Stimulated activated naive CD8-positive, alpha-beta T cell treated with anti-CD3 and anti-CD28 coated beads, Interleukin-15, Interleukin-2, amounts not matched to agents 100 ng/mL and 50 ng/mL, for 24 hours (primary cell): ENCODE measurements around the gene FAM32A.
A peak's percentile ranks its signal among the peaks of the same experiment; 100 is the strongest.

Experiments used
- H3K27ac Mint-ChIP-seq: one replicate; pipeline ENCODE4 v1.8.0; 2021; ENCODE audit warnings: mild to moderate bottlenecking, mixed read lengths
- H3K27me3 Mint-ChIP-seq: one replicate; pipeline ENCODE4 v1.8.0; 2021; ENCODE audit warnings: mixed read lengths
- H3K36me3 Mint-ChIP-seq: one replicate; pipeline ENCODE4 v1.8.0; 2021; ENCODE audit warnings: low read depth, mixed read lengths
- H3K4me1 Mint-ChIP-seq: one replicate; pipeline ENCODE4 v1.8.0; 2021; ENCODE audit warnings: low read depth, mixed read lengths
- H3K4me3 Mint-ChIP-seq: one replicate; pipeline ENCODE4 v1.8.0; 2021; ENCODE audit warnings: mild to moderate bottlenecking, mixed read lengths
- H3K9me3 Mint-ChIP-seq: one replicate; pipeline ENCODE4 v1.8.0; 2021; ENCODE audit warnings: mixed read lengths

FAM32A gene

DNA sequence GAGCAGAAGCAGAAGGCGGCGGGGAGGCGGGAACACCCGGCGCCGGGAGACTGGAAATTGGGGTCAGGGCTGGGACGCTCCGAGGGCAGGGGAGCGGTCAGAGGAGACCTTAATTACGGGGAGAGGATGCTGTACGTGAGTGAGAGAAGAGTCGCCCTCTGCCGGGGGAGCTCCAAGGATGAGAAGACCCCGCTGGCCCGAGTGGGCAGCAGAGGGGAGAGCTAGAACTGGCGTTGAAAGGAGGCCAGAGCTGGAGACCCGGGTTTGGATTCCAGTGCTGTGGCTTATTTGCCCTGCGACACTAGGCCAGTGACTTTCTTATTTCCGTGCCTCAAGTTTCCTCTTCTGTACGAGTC is 536 bp downstream of the FAM32A start:
- peak overlapping the region; percentile 98 for H3K27ac Mint-ChIP-seq
- peak overlapping the region; percentile 98 for H3K4me3 Mint-ChIP-seq
- peaks cover 28% of the 10 kb centered on the region for H3K36me3 Mint-ChIP-seq
- H3K9me3 Mint-ChIP-seq = no peaks in the 10 kb centered on the region
- H3K27me3 Mint-ChIP-seq = no peaks in the 10 kb centered on the region
- peaks cover 37% of the 10 kb centered on the region for H3K4me1 Mint-ChIP-seq

GRCh38 chr19:16188521-16188920 is 3.3 kb downstream of the FAM32A start:
- no peak overlapping the region for H3K4me3 Mint-ChIP-seq
- peaks cover 40% of the 10 kb centered on the region for H3K36me3 Mint-ChIP-seq
- H3K27ac Mint-ChIP-seq = no peak overlapping the region
- H3K9me3 Mint-ChIP-seq = no peaks in the 10 kb centered on the region
- no peaks in the 10 kb centered on the region for H3K27me3 Mint-ChIP-seq
- H3K4me1 Mint-ChIP-seq = peaks cover 32% of the 10 kb centered on the region

DNA sequence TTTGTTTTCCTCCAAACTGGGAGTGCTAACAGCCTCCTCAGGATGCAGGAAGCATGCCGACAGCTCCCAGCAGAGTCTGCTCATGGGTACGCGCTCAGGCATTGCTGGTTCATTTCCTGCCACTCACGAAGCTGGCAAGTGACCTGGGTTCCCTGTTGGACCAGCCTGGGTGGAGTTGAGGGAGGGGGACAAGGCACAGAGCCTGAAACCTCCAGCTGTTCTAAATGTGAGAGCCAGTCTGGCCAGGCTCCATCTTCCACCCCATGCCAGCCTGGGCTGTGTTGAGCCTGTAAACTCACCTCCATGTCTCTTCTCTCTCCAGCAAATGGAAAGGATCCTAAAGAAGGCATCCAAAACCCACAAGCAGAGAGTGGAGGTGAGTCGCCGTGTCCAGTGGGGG is 5.0 kb downstream of the FAM32A start:
- Mint-ChIP-seq H3K36me3 (peaks cover 45% of the 10 kb centered on the region), H3K27me3 (no peaks in the 10 kb centered on the region)

GRCh38 chr19:16190736-16191135 is 5.5 kb downstream of the FAM32A start:
- H3K4me1 Mint-ChIP-seq = peaks cover 24% of the 10 kb centered on the region
- H3K9me3 Mint-ChIP-seq = no peaks in the 10 kb centered on the region
- peaks cover 45% of the 10 kb centered on the region for H3K36me3 Mint-ChIP-seq
- no peak overlapping the region for H3K4me3 Mint-ChIP-seq
- no peak overlapping the region for H3K27ac Mint-ChIP-seq
- H3K27me3 Mint-ChIP-seq = no peaks in the 10 kb centered on the region

More for the DNA sequence above, 5.0 kb downstream of the FAM32A start:
- no peak overlapping the region for H3K4me3 Mint-ChIP-seq
- H3K27ac Mint-ChIP-seq = no peak overlapping the region
- no peaks in the 10 kb centered on the region for H3K9me3 Mint-ChIP-seq
- peaks cover 27% of the 10 kb centered on the region for H3K4me1 Mint-ChIP-seq

GRCh38 chr19:16191216-16191908 is 6.2 kb downstream of the FAM32A start:
- Mint-ChIP-seq H3K27ac (peak overlapping the region; percentile 76), H3K9me3 (no peaks in the 10 kb centered on the region)

DNA sequence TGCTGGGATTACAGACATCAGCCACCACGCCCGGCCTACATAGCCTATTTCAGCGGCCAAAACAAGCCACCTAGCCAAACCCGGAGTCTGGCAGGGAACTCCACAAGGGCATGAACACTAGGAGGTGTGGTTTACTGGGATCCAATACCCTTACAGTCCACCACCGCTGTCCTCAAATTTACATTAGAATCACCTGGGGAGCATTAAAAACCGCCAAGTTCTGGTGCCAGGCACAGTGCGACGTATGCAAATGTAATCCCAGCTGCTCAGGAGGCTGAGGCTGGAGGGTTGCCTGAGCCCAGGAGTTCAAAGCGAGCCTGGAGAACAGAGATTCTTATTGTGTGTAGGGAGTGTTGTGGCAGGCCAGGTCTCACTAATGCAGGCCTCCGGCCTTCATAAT is 8.3 kb downstream of the FAM32A start:
- no peaks in the 10 kb centered on the region for H3K9me3 Mint-ChIP-seq
- H3K27me3 Mint-ChIP-seq = no peaks in the 10 kb centered on the region
- peaks cover 32% of the 10 kb centered on the region for H3K36me3 Mint-ChIP-seq
- no peak overlapping the region for H3K4me3 Mint-ChIP-seq
- no peak overlapping the region for H3K27ac Mint-ChIP-seq
- peaks cover 20% of the 10 kb centered on the region for H3K4me1 Mint-ChIP-seq

More at GRCh38 chr19:16191216-16191908, 6.2 kb downstream of the FAM32A start:
- Mint-ChIP-seq H3K27me3 (no peaks in the 10 kb centered on the region), H3K4me1 (peaks cover 25% of the 10 kb centered on the region), H3K4me3 (no peak overlapping the region), H3K36me3 (peaks cover 43% of the 10 kb centered on the region)

- Mint-ChIP-seq H3K9me3 (no peaks in the 10 kb centered on the region), H3K4me3 (peak overlapping the region; percentile 88), H3K36me3 (peaks cover 14% of the 10 kb centered on the region), H3K27me3 (no peaks in the 10 kb centered on the region), H3K27ac (peak overlapping the region; percentile 94), H3K4me1 (peaks cover 49% of the 10 kb centered on the region)
Observed at GRCh38 chr19:16197188-16197621, 12.0 kb downstream of the FAM32A start.

GRCh38 chr19:16197622-16198369 is 12.6 kb downstream of the FAM32A start, which contains the start of gene AP1M1:
Gene AP1M1 (plus strand): TSS chr19:16197911. CDS start chr19:16198027, 116 bp downstream.
- Mint-ChIP-seq H3K36me3 (peaks cover 20% of the 10 kb centered on the region), H3K4me1 (peaks cover 53% of the 10 kb centered on the region), H3K27ac (peak within 1 kb of the TSS; percentile 94)

GRCh38 chr19:16198370-16198651 is 13.1 kb downstream of the FAM32A start:
- peak overlapping the region; percentile 88 for H3K4me3 Mint-ChIP-seq
- H3K9me3 Mint-ChIP-seq = no peaks in the 10 kb centered on the region
- peaks cover 58% of the 10 kb centered on the region for H3K4me1 Mint-ChIP-seq
- H3K27me3 Mint-ChIP-seq = no peaks in the 10 kb centered on the region
- peaks cover 24% of the 10 kb centered on the region for H3K36me3 Mint-ChIP-seq
- H3K27ac Mint-ChIP-seq = peak overlapping the region; percentile 74

More at GRCh38 chr19:16197622-16198369, 12.6 kb downstream of the FAM32A start, which contains the start of gene AP1M1:
- no peaks in the 10 kb centered on the region for H3K27me3 Mint-ChIP-seq
- no peaks in the 10 kb centered on the region for H3K9me3 Mint-ChIP-seq
- peak within 1 kb of the TSS; percentile 88 for H3K4me3 Mint-ChIP-seq

DNA sequence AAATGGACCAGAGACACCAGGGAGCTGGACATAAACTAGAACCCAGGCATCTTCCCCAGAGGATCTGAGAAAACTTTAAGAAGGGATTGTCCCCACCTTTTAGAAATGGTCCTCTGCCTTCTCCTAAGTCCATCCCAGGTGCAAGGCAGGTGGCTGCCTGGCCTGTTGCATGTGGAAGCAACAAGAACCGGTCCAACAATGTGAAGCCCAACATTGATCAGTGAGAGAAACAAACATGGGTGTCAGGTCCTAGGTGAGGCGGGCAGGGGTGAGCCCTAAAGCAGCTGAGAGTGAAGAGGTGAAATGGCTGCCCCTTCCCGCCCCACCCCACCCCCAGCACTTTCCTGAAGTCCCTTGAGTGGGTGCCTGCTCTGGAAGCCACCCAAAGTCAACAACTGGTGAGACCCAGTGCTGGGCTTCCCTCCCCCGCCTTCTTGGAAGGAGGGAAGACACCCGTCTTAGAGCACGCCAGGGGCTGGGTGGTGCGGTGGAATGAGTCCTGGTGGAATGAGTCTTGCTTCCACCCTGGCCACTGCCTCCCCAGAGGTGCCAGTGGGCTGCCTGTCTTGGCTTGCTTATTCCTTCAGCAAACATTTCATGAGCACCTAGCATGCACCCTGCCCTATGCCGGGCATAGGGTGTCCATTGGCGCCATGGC is 14.2 kb downstream of the FAM32A start:
- no peaks in the 10 kb centered on the region for H3K9me3 Mint-ChIP-seq
- H3K27me3 Mint-ChIP-seq = no peaks in the 10 kb centered on the region
- peaks cover 58% of the 10 kb centered on the region for H3K4me1 Mint-ChIP-seq
- H3K27ac Mint-ChIP-seq = peak overlapping the region; percentile 85
- peak overlapping the region; percentile 88 for H3K4me3 Mint-ChIP-seq
- peaks cover 31% of the 10 kb centered on the region for H3K36me3 Mint-ChIP-seq

GRCh38 chr19:16200038-16201010 is 15.1 kb downstream of the FAM32A start:
- H3K4me3 Mint-ChIP-seq = peak overlapping the region; percentile 40
- no peaks in the 10 kb centered on the region for H3K9me3 Mint-ChIP-seq
- peaks cover 58% of the 10 kb centered on the region for H3K4me1 Mint-ChIP-seq
- H3K36me3 Mint-ChIP-seq = peaks cover 32% of the 10 kb centered on the region
- H3K27me3 Mint-ChIP-seq = no peaks in the 10 kb centered on the region
- peak overlapping the region; percentile 85 for H3K27ac Mint-ChIP-seq

GRCh38 chr19:16201011-16201391 is 15.8 kb downstream of the FAM32A start:
- Mint-ChIP-seq H3K36me3 (peaks cover 32% of the 10 kb centered on the region), H3K4me1 (peaks cover 56% of the 10 kb centered on the region), H3K27ac (peak overlapping the region; percentile 85), H3K4me3 (peak overlapping the region; percentile 38), H3K27me3 (no peaks in the 10 kb centered on the region), H3K9me3 (no peaks in the 10 kb centered on the region)

- no peaks in the 10 kb centered on the region for H3K9me3 Mint-ChIP-seq
- H3K27me3 Mint-ChIP-seq = no peaks in the 10 kb centered on the region
- H3K4me3 Mint-ChIP-seq = no peak overlapping the region
- peaks cover 41% of the 10 kb centered on the region for H3K36me3 Mint-ChIP-seq
- H3K4me1 Mint-ChIP-seq = peaks cover 63% of the 10 kb centered on the region
- peak overlapping the region; percentile 80 for H3K27ac Mint-ChIP-seq
Observed at GRCh38 chr19:16202320-16203255, 17.4 kb downstream of the FAM32A start.
